ENCODE measurements around the gene PIP4K2A. TPM values are rescaled to one million over a fixed set of nuclear protein-coding genes. Genes with fewer than 3 reads are reported as not detected.

Gene PIP4K2A
- total and polyA plus RNA-seq, 2 experiments from 2014 or later: 39.9 to 40.1 TPM

GRCh38 chr10:22537810-22538209 lies 176.6 kb downstream of the PIP4K2A start (continued):
- TF ChIP-seq, protein P1, sequence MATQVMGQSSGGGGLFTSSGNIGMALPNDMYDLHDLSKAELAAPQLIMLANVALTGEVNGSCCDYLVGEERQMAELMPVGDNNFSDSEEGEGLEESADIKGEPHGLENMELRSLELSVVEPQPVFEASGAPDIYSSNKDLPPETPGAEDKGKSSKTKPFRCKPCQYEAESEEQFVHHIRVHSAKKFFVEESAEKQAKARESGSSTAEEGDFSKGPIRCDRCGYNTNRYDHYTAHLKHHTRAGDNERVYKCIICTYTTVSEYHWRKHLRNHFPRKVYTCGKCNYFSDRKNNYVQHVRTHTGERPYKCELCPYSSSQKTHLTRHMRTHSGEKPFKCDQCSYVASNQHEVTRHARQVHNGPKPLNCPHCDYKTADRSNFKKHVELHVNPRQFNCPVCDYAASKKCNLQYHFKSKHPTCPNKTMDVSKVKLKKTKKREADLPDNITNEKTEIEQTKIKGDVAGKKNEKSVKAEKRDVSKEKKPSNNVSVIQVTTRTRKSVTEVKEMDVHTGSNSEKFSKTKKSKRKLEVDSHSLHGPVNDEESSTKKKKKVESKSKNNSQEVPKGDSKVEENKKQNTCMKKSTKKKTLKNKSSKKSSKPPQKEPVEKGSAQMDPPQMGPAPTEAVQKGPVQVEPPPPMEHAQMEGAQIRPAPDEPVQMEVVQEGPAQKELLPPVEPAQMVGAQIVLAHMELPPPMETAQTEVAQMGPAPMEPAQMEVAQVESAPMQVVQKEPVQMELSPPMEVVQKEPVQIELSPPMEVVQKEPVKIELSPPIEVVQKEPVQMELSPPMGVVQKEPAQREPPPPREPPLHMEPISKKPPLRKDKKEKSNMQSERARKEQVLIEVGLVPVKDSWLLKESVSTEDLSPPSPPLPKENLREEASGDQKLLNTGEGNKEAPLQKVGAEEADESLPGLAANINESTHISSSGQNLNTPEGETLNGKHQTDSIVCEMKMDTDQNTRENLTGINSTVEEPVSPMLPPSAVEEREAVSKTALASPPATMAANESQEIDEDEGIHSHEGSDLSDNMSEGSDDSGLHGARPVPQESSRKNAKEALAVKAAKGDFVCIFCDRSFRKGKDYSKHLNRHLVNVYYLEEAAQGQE (IDR thresholded peaks at IDR 0.05; ENCODE audit: unreplicated experiment): no peak

GRCh38 chr10:22536620-22537019 lies 177.8 kb downstream of the PIP4K2A start:
- Histone ChIP-seq H3F3A (replicated peaks; ENCODE audit: low read depth) (no peaks in the 10 kb centered on the region), H3K36me3 (ENCODE audit: insufficient read depth) (peaks cover 16% of the 10 kb centered on the region; the same call in 1 of the 2 replicates), H3K4me2 (no peak overlapping the region), H2AFZ (no peak overlapping the region), H3K27me3 (ENCODE audit: insufficient read depth) (no peaks in the 10 kb centered on the region), H3K4me3 (no peak overlapping the region), H3K4me1 (ENCODE audit: insufficient read depth) (no peaks in the 10 kb centered on the region), H3K27ac (ENCODE audit: low read depth) (no peak overlapping the region), H3K9me2 (ENCODE audit: insufficient read depth) (0 out of 2 replicates have a peak, but pooled peaks cover 3% of the 10 kb centered on the region), H4K20me1 (replicated peaks; ENCODE audit: insufficient read depth) (peaks cover 4% of the 10 kb centered on the region), H3K79me2 (replicated peaks; ENCODE audit: insufficient read depth) (no peaks in the 10 kb centered on the region)
- Mint-ChIP-seq H3K9me3 (peaks cover 4% of the 10 kb centered on the region; the same call in 2 of the 3 replicates), H3K4me3 (no peak overlapping the region), H3K36me3 (ENCODE audit: low read depth) (peaks cover 49% of the 10 kb centered on the region), H3K4me1 (no peaks in the 10 kb centered on the region), H3K27me3 (ENCODE audit: insufficient read depth, low read depth, poor library complexity) (peaks cover 6% of the 10 kb centered on the region), H3K27ac (no peak overlapping the region)
- TF ChIP-seq EZH2phosphoT487 (IDR thresholded peaks at IDR 0.05; ENCODE audit: unreplicated experiment): no peak
- TF ChIP-seq NANOG (IDR thresholded peaks at IDR 0.05; ENCODE audit: borderline replicate concordance): no peak
- TF ChIP-seq, protein P1 (IDR thresholded peaks at IDR 0.05; ENCODE audit: unreplicated experiment): no peak
- TF ChIP-seq CTCF (conservative IDR thresholded peaks at IDR 0.05; ENCODE audit: low read depth in 2 of 2): no peak
- TF ChIP-seq POLR2AphosphoS5 (IDR thresholded peaks at IDR 0.05; ENCODE audit: low read depth): no peak
- no peak for ATAC-seq
- DNase-seq (ENCODE audit: low spot score): no peak
